Amniotic epithelial cell (primary cell): ENCODE results near the gene RASSF8.

Experiments
- DNase-seq: peaks from one replicate; pipeline ENCODE4 v3.0.0-alpha.2; 2010; ENCODE audit warnings: low read depth

The RASSF8 gene

DNA sequence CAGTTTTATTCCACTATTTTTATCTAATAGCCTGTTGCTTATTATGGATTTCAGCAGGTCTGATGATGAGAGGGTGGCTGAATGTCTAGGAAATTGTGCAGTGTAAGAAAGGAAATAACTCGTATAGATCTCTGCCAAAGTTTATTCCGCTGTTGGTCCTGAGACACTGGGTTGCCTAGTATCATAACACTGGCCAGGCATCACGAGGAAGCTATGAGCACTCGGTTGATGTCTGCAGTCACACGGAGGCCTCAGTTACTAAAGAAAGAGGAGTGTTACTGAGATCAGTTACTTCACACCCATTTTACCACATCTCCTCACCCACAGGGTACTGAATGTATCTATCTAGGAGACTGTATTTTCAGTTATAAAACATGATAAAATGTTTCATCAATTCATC is 144.5 kb downstream of the RASSF8 start:
- DNase-seq: no peak

DNA sequence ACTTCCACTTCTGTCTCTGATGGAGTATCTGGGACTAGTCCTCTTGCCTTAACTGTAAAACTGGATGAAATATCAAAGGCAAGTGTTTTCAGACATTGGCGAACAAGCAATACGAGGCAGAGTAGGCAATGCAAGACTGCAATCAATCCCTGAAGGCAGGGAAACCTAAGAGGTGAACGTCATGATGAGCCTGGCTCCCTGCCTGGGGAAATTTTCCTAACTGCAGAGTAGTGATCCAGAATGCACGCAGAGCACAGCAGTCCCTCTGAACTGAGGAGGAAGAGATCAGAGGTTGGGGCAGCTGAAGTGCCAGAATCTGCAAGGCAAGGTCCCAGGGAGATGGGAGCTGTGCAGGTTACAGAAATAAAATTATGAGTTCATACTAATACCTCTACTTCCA is 147.9 kb downstream of the RASSF8 start:
- no peak for DNase-seq

GRCh38 chr12:26108915-26109314 is 150.4 kb downstream of the RASSF8 start:
- no peak for DNase-seq

DNA sequence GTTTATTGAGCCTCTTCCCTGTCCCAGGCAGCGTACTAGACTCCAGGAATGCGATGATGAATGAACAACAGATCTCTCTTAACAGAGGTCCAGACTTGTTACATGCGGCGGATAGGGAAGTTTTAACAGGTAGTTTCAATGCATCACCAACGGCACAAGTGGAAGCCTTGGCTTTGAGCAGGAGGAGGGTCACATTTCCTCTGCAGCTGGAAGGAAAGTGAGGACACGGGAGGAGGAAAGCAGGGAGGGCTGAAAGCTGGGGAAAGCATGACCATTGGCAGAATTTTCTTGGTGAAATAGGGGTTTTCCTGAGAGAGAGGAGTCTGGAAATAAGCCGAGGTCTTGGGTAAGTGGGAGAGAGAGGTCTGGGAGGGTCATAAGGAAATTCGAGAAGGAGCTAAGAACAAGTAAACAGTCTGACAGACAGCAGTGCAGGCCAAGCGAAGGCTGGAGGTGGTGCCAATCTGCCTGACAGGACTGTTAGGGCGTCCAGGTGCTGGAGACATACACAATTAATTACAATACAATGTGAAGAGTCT is 150.9 kb downstream of the RASSF8 start:
- peak; percentile 31 for DNase-seq

DNA sequence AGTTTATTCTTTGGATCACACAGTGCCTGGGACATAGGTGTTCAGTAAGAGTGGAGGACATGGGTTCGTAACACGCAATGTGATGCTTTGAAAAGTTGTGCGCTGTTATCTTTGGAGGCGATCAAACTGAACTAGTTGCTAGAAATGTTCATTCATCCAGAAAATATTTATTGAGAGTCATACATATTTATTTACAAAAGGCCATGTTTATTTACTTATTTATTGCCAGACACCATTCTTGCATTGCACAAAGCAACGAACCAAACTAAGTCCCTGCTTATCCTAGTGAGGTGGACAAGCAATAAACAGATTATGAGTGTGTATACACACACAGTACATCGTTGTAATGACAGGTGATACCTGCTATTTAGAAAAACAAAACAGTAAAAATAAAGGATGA is 153.8 kb downstream of the RASSF8 start:
- DNase-seq: no peak

DNA sequence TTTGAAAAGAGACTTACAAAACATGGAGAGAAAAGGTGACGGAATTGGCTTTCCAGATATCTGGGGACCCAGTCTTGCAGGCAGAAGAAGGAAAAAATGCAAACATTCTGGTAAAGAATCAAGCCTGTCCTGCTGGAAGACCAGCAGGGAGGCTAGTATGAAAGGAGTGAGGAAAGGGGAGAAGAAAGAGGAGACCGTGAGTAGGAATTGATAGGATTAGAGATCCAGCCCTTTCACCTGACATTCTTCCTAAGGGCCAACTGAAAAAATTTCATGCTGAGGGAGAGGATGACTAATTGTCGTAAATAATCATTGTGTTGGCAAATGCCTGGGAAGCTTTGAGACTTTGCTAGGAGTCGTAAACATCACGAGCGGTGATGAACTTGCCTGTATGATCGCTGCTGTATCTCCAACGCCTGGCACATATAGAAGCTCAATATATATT is 154.2 kb downstream of the RASSF8 start:
- DNase-seq: no peak

DNA sequence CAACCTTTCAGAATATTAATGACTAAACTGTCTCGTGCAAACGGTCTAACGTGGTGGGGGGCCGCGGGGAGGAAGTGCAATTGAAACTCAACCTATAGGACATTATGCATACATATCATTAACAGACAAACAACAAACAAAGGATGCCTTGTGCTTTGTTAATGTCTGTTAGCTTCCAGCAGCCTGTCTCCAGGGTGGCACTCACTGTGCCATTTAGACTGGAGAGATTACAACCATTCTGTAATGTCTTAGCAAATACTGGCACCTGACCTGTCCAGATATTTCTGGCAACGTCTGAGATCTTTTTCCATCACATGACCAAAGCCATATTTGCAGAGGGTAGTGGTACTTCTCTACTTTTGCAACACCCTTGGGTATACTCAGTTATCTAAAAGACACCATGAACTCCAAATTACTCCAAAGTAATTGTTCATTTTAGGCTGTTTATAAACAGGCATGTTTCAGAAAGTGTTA is 154.7 kb downstream of the RASSF8 start:
- DNase-seq: no peak

DNA sequence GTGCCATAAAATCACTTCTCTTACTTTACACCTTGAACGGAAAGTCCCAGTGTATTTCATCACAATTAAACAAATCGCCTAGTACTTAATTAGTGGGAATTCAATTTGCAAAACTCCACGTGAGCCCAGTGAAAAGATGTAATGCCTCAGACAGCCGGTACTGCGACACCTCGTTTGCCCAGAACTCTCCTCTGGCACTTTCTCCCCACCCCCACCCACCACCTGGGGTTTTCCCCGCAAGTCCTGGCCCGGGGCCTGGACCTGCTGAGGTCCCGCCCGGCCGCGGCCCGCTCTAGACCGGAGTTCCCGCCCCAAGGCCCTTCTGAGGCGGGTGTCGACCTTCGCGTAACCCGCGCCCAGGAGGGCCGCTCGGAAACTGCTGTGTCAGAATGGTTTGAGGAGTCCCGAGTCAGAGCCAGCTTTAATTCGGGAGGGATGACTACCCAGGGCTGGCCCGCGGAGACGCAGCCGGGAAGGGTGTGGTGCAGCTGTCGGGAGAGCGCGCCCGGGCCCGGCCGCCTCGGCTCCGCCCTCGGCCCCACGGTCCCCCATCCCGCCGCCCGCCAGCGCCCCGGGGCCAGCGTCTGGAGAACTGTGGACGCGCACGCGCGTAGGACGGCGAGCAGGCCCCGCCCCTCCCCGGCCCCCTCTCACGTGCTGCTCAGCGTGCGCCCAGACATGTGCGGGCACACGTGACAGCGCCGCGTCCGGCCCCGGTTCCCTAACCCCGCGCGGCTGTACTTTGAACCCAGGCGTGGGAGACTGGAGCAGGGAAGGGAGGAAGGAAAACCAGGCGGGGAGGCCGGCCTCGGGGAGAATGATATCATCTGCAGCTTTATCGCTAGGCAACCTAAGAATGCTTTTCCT is 155.6 kb downstream of the RASSF8 start:
- DNase-seq: peak; percentile 94

- no peak for DNase-seq
Measured at GRCh38 chr12:26114720-26115401, 156.4 kb downstream of the RASSF8 start.

GRCh38 chr12:26116829-26117715 is 158.6 kb downstream of the RASSF8 start:
- DNase-seq: no peak

- no peak for DNase-seq
Measured at GRCh38 chr12:26118308-26118707, 159.8 kb downstream of the RASSF8 start.

DNA sequence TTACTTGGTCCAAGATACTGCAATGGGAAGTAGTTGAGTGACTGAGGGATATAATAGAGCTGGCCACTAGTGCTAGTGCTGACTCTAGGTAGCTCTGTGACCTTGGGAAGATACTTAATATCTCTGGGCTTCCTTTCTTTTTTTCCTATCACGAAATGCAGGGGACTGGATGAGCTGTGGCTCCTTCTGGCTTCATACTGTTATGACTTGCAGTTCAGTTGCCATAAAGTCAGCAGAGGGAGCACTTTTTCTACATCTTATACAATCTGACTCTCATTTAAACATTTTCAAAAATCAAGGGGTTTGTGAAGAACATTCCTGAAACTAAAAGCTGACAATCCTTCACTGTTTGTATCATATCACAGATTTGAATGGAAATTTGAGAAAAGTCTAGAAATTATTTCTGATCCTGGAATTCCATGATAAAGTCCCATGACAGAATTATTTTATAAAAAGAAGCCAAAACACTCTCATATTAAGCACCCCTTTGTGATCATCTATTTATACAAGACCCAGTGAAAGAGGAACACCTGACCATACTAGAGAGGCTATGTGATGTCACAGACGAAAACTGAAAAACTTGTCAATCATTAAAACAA is 161.0 kb downstream of the RASSF8 start:
- DNase-seq: peak; percentile 66

DNA sequence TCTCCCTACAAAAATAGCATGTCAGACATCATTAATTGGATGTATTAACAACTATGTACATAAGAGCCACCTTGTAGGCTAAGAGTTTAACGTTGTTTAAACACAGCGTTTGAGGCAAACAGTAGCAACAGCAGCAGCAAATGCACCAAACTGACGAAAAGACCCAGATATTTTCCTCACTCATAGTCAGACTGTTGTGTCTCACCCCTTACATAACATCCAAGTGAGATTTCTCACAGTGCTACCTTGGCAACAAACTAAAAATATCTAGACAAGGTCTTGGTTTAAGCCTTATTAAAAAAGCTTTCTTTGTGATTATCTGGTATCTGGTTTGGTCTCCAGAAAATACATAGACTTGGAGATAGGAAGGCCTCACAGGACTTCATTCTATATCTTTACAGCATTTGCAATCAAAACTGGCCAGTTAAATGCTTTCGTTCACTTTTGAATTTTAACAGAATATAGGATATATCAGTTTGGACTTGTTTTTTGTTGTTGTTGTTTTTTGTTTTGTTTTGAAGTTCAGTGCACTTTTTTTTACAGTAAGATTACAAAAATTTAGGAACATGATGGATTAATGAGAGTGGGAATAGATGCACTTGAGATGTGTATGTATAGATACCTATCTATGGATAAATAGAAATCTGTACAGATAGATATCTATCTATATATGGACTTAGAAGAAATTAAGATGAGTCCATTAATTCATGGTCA is 162.2 kb downstream of the RASSF8 start:
- no peak for DNase-seq

DNA sequence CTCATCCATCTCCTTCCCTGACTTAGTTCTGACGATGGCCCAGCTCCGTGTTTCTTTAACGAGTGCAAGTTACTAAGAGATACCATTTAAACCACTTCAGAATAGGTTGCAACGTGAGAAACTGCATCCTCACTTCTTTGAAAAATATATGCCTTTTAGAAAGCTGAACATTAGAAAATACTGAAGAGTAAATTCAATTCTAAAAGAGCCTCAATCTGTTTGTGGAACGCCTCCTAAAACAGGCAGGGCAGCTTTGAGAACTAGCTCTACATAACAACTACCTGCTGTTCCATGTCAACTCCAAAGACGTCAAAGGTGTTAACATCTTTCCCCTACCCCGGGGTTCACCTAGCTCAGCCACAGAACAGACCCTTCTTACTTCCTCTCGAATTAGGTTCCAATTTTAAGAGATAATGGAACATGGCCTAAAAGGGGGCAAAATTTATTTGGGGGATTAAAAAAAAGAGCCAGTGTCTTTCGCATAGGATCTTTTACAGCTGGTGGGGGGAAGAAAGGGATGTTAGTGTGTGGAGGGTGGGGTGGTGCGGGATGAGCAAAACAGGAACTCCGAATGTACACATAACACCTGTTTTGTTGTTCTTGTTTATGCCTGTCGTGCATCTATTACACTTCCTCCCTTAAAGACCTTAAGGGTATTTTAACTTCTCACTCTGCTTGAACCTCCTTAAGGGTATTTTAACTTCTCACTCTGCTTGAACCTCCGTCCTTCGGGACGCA is 163.0 kb downstream of the RASSF8 start:
- DNase-seq: no peak

GRCh38 chr12:26122061-26122680 is 163.7 kb downstream of the RASSF8 start:
- DNase-seq: no peak

- peak; percentile 61 for DNase-seq
Measured at GRCh38 chr12:26122681-26123481, 164.4 kb downstream of the RASSF8 start.

DNA sequence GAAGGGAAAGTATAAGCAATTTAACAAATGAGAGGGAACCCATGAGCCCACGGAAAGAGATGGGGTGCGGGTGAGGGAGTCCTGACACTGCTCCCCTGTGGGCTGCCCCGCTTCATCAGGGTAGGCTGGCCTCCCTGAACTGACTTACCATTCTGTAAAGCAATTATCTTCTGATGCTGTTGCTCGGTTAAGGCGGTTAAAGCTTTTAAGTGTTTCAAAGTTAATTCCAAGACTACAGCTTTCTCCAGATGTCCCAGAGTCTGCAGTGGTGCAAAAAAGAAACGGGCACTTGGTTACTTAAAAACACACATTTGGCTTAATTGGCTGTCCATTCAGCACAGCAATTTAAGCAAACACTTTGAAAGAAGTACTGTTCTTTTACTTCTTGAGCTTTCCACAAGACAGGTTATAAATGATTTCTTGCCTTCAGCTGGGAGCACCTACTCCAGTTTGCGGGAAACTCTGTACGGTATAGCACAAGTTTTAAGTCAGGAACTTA is 165.0 kb downstream of the RASSF8 start:
- DNase-seq: no peak
